ENCODE measurements around the gene RRP9.

RRP9 gene

DNA sequence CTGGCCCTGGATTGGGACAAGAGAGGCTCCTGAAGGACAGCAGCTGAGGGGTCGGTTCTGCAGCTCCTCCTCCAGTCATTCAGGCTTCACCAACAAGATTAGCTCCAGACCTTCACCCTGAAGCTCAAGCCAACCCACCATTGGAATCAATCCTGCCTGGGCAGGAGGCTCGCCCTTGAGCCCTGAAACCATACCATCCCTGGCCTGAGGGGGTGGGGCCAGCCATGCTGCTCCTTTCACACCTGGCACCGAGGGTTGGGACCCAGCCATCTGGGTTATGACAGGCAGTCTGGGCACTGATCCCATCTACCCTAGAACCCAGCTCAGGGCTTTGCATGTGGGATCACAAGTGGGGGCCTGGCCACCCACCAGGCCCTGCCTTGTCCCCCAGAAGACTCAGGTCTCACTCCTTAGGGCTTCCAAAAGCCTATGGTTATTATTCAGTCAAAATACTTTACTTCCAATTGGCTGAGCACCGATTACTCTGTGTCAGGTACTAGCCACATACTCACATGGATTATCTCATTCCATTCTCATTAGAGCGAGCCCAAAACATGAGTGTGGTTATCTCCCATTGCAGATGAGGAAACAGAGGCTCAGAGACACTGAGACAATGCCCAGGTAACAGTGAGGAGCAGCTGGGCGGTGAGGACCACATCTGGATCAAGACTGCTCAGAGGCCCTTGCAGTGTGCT is 29.0 kb upstream of the RRP9 start:
- Histone ChIP-seq H3K4me1 (ENCODE audit: control insufficient read depth, insufficient read depth, low read length) (peaks cover 43% of the 10 kb centered on the region), H3K36me3 (ENCODE audit: control insufficient read depth, insufficient read depth, low read length) (no peaks in the 10 kb centered on the region), H3K4me3 (ENCODE audit: insufficient read depth, low read depth, low read length) (no peak overlapping the region), H3K27me3 (ENCODE audit: control insufficient read depth, insufficient read depth, low read length, poor library complexity, severe bottlenecking) (peaks cover 17% of the 10 kb centered on the region), H3K9me3 (ENCODE audit: control insufficient read depth, low read length) (no peaks in the 10 kb centered on the region), H3K27ac (ENCODE audit: insufficient read depth, low read depth, low read length, poor library complexity, severe bottlenecking) (no peak overlapping the region)
- WGBS, 2 experiments: 88 to 91% methylated on average over 6 of the region's 6 CpGs

DNA sequence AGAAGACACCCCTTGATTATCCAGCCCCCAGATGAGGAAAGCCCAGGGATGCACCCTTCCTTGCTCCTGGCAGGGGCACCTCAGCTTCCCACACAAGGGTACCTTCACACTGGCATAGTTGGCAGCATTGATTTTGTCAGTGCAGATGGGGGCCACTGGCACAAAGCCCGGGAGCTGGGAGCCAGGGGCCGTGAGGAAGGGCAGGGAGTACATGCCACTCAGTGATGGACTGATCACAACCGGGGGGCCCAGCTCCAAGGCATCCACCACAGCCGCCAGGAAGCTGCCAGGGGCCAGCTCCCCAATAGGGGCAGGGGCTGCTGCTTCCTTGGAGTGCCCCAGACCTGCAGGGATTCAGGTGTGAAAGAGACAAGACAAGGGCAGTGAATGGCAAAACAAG is 28.1 kb upstream of the RRP9 start:
- no peaks in the 10 kb centered on the region for H3K36me3 ChIP-seq (ENCODE audit: control insufficient read depth, insufficient read depth, low read length)
- H3K9me3 ChIP-seq (ENCODE audit: control insufficient read depth, low read length): no peaks in the 10 kb centered on the region
- peaks cover 8% of the 10 kb centered on the region for H3K27me3 ChIP-seq (ENCODE audit: control insufficient read depth, insufficient read depth, low read length, poor library complexity, severe bottlenecking)
- H3K4me1 ChIP-seq (ENCODE audit: control insufficient read depth, insufficient read depth, low read length): peaks cover 45% of the 10 kb centered on the region
- WGBS, 2 experiments: 89 to 92% methylated on average over 4 of the region's 4 CpGs
- no peak overlapping the region for H3K4me3 ChIP-seq (ENCODE audit: insufficient read depth, low read depth, low read length)
- no peak overlapping the region for H3K27ac ChIP-seq (ENCODE audit: insufficient read depth, low read depth, low read length, poor library complexity, severe bottlenecking)

DNA sequence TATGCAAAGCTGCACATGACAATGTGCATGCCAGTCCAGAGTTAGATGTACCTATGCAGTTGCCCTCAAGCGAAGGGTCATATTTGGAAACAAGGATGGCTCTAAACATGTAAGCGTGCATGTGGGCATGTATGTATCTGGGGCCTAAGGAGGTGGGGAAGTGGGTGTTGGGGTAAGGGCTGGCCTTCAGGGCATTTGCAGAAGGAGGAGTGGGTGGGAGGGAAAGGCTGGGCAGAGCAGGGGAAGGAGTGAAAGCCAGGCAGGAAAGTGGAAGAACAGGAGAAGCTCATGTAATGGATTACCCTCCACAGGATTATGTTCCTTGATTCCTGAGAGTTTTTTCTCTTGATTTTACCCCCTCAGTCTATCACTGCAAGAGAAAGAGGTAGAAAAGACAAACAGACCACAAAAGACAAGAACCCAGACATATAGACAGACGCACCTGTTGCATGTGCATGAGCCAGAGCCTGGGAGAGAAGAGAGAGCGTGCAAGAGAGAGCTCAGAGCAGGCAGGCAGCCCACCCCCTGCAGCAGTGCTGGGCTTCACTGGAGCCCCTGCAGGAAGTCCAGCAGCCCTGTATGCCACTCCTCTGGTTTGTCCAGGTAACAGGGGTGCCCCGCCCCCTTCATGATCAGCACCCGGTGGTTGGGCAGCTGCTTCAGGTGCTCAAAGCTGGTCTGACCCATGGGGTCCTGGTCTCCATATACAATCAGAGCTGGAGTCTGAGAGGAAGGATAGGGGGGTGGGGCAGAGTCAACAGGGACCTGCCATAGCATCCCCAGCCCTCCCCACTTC is 27.4 kb upstream of the RRP9 start:
- Histone ChIP-seq H3K9me3 (ENCODE audit: control insufficient read depth, low read length) (no peaks in the 10 kb centered on the region), H3K36me3 (ENCODE audit: control insufficient read depth, insufficient read depth, low read length) (no peaks in the 10 kb centered on the region), H3K4me3 (ENCODE audit: insufficient read depth, low read depth, low read length) (peak overlapping the region; percentile 78), H3K27ac (ENCODE audit: insufficient read depth, low read depth, low read length, poor library complexity, severe bottlenecking) (peak overlapping the region; percentile 97), H3K4me1 (ENCODE audit: control insufficient read depth, insufficient read depth, low read length) (peaks cover 45% of the 10 kb centered on the region), H3K27me3 (ENCODE audit: control insufficient read depth, insufficient read depth, low read length, poor library complexity, severe bottlenecking) (peaks cover under 1% of the 10 kb centered on the region)
- 79 to 81% methylated on average over 6 of the region's 6 CpGs for WGBS, 2 experiments

DNA sequence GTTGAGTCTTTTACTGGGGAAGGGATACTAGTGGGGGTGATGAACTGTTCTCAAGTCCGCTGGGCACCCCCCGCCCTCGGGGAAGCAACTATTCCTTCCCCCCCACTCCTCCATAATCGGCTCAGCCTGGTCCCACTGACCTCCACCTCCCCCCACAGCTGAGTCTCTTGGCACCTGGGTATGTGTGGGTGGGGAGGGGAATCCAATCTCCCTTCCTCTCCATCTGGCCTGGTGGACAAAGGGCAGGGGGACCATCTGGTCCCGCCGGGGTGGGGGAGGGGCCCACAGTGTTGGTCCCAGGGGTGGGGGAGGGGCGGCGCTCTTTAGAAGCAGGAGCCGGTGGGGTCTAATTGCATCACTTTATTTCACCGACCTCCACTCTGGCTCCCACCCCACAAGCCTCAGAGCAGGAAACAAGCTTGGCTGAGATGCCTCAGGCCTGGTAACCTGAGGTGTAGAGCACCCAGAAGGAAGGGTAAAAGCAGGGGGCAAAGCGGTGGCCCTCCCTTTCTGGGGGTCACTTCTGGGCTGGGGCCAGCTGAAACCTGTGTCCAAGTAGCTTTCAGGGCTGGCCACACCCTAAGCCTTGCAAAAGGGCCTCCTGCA is 26.6 kb upstream of the RRP9 start:
- Histone ChIP-seq H3K27me3 (ENCODE audit: control insufficient read depth, insufficient read depth, low read length, poor library complexity, severe bottlenecking) (no peaks in the 10 kb centered on the region), H3K4me3 (ENCODE audit: insufficient read depth, low read depth, low read length) (peak overlapping the region; percentile 78), H3K4me1 (ENCODE audit: control insufficient read depth, insufficient read depth, low read length) (peaks cover 52% of the 10 kb centered on the region), H3K36me3 (ENCODE audit: control insufficient read depth, insufficient read depth, low read length) (no peaks in the 10 kb centered on the region), H3K27ac (ENCODE audit: insufficient read depth, low read depth, low read length, poor library complexity, severe bottlenecking) (peak overlapping the region; percentile 97), H3K9me3 (ENCODE audit: control insufficient read depth, low read length) (no peaks in the 10 kb centered on the region)
- WGBS, 2 experiments: 2 to 7% methylated on average over 6 to 11 of the region's 11 CpGs

DNA sequence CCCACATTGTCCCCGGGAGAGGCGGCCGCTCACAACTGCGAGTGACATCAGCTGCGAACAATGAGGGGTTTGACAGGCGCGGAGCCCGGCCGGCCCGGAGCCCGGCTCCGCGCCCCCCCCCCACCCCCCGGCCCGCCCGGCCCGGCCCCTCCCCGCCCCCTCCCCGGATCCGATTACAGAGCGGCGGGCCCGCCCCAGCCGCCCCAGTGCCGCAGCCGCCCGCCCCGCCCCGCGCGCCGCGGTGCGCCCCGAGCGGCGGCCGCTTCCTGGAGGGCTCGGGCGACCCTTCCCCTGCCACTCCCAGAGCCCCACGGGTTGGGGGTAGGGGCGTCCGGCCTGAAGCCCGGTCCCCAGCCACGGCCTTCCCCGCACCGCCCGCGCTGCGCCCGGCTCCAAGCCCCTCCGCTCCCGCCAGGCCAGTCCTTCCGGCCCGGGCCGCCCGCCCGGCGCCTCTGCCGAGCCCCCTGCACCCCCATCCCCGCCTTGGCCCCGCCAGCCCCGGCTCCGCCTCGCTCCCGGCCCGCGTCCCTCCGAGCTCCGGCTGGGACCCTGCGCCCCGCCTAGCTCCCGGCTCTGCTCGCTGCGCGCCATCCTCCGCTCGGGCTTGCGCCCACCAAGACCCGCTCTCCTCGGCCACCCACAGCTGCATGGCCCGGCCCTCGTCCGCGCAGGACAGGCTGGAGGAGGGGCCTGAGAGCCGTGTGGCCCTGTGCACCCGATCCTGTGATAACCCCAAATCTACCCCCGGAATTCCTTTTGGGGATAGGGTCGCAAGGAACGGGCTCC is 25.9 kb upstream of the RRP9 start, which contains the start of gene PCBP4:
PCBP4 (minus strand) TSS at position 71 of the 786 bp plus-strand sequence. CDS start 6,214 bp downstream, outside the sequence.
- 0% methylated on average over 88 to 90 of the region's 90 CpGs for WGBS, 2 experiments
- H3K27me3 ChIP-seq (ENCODE audit: control insufficient read depth, insufficient read depth, low read length, poor library complexity, severe bottlenecking): no peaks in the 10 kb centered on the region
- H3K4me1 ChIP-seq (ENCODE audit: control insufficient read depth, insufficient read depth, low read length): peaks cover 57% of the 10 kb centered on the region
- H3K27ac ChIP-seq (ENCODE audit: insufficient read depth, low read depth, low read length, poor library complexity, severe bottlenecking): peak within 1 kb of the TSS; percentile 97
- H3K9me3 ChIP-seq (ENCODE audit: control insufficient read depth, low read length): no peaks in the 10 kb centered on the region
- peak within 1 kb of the TSS; percentile 78 for H3K4me3 ChIP-seq (ENCODE audit: insufficient read depth, low read depth, low read length)
- H3K36me3 ChIP-seq (ENCODE audit: control insufficient read depth, insufficient read depth, low read length): no peaks in the 10 kb centered on the region

DNA sequence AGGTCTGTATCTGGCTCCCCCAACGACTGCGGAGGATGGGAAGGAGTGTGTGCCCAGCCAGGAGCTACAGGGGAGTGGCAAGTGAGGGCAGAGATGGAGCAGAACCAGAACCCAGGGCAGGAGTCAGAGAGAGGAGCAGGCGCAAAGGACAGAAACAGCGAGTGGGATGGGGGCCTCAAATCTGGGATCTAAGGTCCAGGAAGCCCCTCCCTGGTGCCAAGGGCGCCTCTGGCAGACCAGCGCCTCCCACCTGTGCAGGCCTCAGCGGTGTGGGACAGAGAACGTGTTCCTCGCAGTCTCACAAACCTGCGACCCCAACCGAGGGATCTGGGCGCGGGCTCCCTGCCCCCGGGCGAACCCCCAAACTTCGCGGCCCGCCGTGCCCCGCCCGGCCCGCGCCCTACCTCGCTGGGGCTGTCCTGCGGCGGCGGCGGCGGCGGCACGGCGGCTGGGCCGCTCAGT is 25.2 kb upstream of the RRP9 start:
- Histone ChIP-seq H3K4me1 (ENCODE audit: control insufficient read depth, insufficient read depth, low read length) (peaks cover 60% of the 10 kb centered on the region), H3K9me3 (ENCODE audit: control insufficient read depth, low read length) (no peaks in the 10 kb centered on the region), H3K27ac (ENCODE audit: insufficient read depth, low read depth, low read length, poor library complexity, severe bottlenecking) (peak overlapping the region; percentile 67), H3K27me3 (ENCODE audit: control insufficient read depth, insufficient read depth, low read length, poor library complexity, severe bottlenecking) (no peaks in the 10 kb centered on the region), H3K36me3 (ENCODE audit: control insufficient read depth, insufficient read depth, low read length) (no peaks in the 10 kb centered on the region), H3K4me3 (ENCODE audit: insufficient read depth, low read depth, low read length) (peak overlapping the region; percentile 78)
- WGBS, 2 experiments: 5 to 6% methylated on average over 33 of the region's 33 CpGs

DNA sequence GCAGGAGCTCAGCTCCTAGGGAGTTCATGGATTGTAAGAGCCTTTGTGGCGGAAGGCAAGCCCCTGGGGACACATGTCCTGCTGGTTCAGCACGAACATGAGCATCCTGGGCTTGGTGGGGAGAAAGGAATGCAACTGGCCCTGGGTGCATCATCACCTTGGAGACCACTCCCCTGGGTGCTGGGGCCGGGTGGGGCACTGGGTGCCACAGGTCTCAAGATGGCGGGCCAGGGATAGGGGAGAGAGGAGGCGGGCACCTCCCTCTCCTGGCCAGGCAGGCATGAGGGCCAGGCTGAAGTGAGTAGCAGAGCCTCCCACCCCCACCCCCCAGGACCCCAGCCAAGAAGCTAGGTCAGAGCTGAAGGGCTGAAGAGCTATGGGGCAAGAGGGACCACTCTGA is 24.8 kb upstream of the RRP9 start:
- 62 to 65% methylated on average over 4 to 5 of the region's 5 CpGs for WGBS, 2 experiments
- Histone ChIP-seq H3K36me3 (ENCODE audit: control insufficient read depth, insufficient read depth, low read length) (no peaks in the 10 kb centered on the region), H3K4me3 (ENCODE audit: insufficient read depth, low read depth, low read length) (peak overlapping the region; percentile 78), H3K27me3 (ENCODE audit: control insufficient read depth, insufficient read depth, low read length, poor library complexity, severe bottlenecking) (no peaks in the 10 kb centered on the region), H3K27ac (ENCODE audit: insufficient read depth, low read depth, low read length, poor library complexity, severe bottlenecking) (no peak overlapping the region), H3K9me3 (ENCODE audit: control insufficient read depth, low read length) (no peaks in the 10 kb centered on the region), H3K4me1 (ENCODE audit: control insufficient read depth, insufficient read depth, low read length) (peaks cover 60% of the 10 kb centered on the region)

DNA sequence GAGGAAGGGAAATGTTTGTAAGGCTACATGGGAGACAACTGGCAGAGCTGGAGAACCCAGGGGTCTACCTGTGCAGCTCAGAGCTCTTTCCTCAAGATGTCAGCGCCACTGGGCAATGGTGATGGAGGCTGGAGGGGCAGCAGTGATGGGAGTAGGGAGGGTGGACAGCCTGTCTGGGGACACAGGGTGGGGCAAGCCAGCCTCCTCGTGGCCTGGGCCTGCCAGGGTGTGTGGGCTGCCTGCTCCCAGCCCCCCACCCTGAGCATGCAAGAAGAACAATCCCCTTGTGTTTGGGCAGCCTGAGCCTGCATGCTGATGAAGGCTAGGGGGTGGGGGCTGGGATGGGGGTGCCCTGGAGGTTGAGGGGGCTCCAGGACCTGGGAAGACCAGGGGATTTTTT is 24.3 kb upstream of the RRP9 start:
- H3K4me3 ChIP-seq (ENCODE audit: insufficient read depth, low read depth, low read length): peak overlapping the region; percentile 78
- no peaks in the 10 kb centered on the region for H3K9me3 ChIP-seq (ENCODE audit: control insufficient read depth, low read length)
- no peak overlapping the region for H3K27ac ChIP-seq (ENCODE audit: insufficient read depth, low read depth, low read length, poor library complexity, severe bottlenecking)
- H3K36me3 ChIP-seq (ENCODE audit: control insufficient read depth, insufficient read depth, low read length): no peaks in the 10 kb centered on the region
- WGBS, 2 experiments: 51 to 59% methylated on average over 2 of the region's 2 CpGs
- H3K27me3 ChIP-seq (ENCODE audit: control insufficient read depth, insufficient read depth, low read length, poor library complexity, severe bottlenecking): no peaks in the 10 kb centered on the region
- peaks cover 60% of the 10 kb centered on the region for H3K4me1 ChIP-seq (ENCODE audit: control insufficient read depth, insufficient read depth, low read length)

DNA sequence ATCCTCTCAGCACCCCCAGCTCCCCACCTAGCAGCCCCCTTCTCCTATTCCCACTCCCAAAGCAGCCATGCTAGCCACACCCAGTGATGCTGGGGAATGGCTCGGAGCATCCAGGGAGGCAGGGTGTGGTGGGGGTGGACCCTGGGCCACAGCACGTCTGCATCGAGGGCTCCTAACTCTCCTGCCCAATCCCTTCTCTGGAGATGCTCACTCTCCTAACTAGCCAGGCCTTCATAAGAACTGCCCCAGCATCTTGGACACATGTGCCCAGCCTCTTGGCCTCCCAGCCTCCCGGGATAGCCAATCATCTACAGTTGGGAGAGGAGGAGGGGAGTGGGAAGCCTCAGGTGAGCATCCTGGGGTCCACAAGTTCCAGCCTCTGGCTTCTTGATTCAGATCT is 22.8 kb upstream of the RRP9 start:
- Histone ChIP-seq H3K4me1 (ENCODE audit: control insufficient read depth, insufficient read depth, low read length) (peaks cover 54% of the 10 kb centered on the region), H3K9me3 (ENCODE audit: control insufficient read depth, low read length) (no peaks in the 10 kb centered on the region), H3K27ac (ENCODE audit: insufficient read depth, low read depth, low read length, poor library complexity, severe bottlenecking) (no peak overlapping the region), H3K36me3 (ENCODE audit: control insufficient read depth, insufficient read depth, low read length) (peaks cover 10% of the 10 kb centered on the region), H3K27me3 (ENCODE audit: control insufficient read depth, insufficient read depth, low read length, poor library complexity, severe bottlenecking) (no peaks in the 10 kb centered on the region), H3K4me3 (ENCODE audit: insufficient read depth, low read depth, low read length) (no peak overlapping the region)
- WGBS, 2 experiments: 36 to 42% methylated on average over 4 of the region's 4 CpGs

All from ectodermal cell (in vitro differentiated cells).